NCI-H128 (cell line): ENCODE measurements around the gene NGEF.
"Not testable (repeated sequence)": the region's sequence is repeated elsewhere in the genome, so short reads cannot be mapped to it uniquely, and the experiment has no call there.

Source experiments
- DNase-seq: peaks from one replicate; lab custom pipeline; 2025; ENCODE audit not compliant: unreplicated experiment; lab: John Stamatoyannopoulos, UW

NGEF gene

GRCh38 chr2:232931636-232932035, 81.4 kb downstream of the NGEF start:
- no peak for DNase-seq

GRCh38 chr2:232930059-232930400, 83.0 kb downstream of the NGEF start:
- no peak for DNase-seq

DNA sequence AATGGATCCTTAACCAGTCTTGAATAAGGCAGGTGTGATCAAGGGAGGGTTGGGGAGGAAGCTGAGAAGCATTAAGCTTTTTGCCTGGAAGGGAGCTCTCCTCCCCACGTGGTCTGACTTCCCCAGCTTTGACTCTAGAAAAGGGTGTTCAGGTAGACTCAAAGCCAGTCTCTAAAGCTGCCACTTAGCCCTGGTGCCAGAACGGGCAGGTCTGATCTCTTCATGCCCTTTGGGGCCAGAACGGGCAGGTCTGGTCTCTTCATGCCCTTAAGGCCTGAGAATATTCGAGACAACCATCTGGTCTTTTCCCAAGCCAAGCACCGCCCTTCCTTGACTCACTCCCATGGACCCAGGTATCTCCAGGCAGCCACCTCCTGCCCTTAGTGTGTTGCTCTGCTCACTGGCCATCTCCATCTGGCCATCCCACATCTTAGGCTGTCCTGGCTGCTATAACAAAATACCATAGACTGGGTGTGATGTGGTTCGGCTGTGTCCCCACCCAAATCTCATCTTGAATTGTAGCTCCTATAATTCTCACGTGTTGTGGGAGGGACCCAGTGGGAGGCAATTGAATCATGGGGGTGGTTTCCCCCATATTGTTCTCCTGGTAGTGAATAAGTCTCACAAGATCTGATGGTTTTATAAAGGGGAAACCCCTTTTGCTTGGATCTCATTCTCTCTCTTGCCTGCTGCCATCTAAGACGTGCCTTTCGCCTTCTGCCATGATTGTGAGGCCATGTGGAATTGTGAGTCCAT, 83.6 kb downstream of the NGEF start:
- DNase-seq, result no peak

- no peak for DNase-seq
These were observed 84.3 kb downstream of the NGEF start for GRCh38 chr2:232928551-232929302.

- DNase-seq, result no peak
These were observed 85.1 kb downstream of the NGEF start for GRCh38 chr2:232927793-232928550.

DNA sequence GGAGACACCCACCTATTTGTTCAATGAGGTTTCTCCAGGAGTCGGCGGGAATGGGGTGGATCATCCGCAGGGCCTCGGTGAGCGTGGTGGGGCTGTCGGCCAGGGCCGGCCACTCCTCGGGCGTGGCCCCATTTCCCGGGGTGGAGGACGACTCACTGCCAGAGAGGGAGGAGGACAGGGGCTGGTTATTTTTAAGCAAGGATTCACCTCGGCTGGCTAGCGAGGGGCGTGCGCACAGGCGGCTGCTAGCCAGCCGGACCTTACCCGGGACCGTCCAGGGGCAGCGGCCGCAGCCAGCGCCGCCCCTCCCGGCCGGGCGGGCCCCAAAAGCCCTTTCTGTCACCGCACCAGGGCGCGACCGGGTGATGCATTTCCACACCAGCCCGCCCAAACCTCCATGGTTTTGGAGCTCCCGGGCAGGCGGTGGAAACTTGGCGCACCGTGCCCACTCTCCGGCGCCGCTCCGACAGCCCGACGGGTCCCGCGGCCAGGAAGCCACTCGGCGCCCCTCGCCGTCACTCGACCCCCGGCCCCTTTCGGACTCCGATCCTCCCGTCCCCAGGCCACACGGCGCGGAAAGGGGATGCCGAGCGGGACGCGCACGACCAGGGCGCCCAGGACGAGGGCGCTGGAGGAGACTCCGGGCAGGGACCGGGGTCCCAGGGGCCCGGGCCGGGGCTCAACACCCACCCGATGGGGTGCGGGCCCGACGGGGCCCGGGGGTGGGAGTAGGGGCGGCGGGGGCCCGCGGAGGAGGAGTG, 85.8 kb downstream of the NGEF start:
- DNase-seq, result no peak

DNA sequence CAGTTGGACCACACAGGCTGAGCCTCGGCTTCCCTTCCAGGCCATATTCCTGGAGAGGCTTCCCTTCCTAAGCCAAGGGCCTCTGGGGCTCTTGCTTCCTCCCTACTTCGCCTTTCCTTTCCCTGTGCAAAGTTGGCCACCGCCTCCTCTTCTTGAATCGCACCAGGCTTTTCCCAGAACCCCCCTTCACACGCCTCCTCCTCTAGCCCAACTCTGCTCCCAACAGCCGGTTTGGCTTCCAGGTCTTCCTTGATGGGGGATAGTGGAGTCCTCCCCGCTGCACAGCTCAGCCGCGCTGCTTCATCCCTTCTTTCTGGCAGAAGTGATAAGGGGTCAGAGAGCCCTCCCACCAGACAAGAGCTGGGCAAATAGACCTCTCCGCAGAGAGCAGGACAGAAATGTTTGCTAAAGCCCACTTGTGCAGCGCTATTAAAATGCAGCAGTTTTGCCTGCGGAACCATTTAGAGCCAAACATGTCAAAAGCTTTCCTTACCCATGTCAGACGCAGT, 86.6 kb downstream of the NGEF start:
- DNase-seq, result no peak

GRCh38 chr2:232925821-232926156, 87.3 kb downstream of the NGEF start:
- DNase-seq, result no peak

GRCh38 chr2:232925153-232925820, 87.8 kb downstream of the NGEF start:
- DNase-seq, result no peak

- no peak for DNase-seq
These were observed 88.6 kb downstream of the NGEF start for GRCh38 chr2:232924433-232924832.

GRCh38 chr2:232920760-232921159, 92.3 kb downstream of the NGEF start:
- no peak for DNase-seq

GRCh38 chr2:232920055-232920454, 93.0 kb downstream of the NGEF start:
- DNase-seq, result no peak

DNA sequence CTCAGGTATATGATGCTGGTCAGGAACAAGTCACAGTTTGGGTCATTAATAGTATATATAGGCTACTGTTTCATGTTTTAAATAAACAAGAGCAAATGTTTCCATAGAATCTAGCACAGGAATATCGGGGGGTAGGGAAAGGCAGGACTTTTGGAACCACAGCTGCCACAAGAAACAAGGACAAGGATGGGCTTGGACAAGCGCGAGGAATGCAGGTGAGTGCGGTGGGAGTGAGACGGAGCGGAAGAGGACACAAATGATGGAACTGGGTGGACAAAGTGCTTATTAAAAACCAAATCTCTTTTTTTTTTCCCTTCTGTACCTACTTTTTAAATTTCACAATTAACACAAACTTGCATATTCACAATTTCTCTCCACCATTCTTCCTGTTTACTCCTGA, 93.9 kb downstream of the NGEF start:
- DNase-seq, result no peak

DNA sequence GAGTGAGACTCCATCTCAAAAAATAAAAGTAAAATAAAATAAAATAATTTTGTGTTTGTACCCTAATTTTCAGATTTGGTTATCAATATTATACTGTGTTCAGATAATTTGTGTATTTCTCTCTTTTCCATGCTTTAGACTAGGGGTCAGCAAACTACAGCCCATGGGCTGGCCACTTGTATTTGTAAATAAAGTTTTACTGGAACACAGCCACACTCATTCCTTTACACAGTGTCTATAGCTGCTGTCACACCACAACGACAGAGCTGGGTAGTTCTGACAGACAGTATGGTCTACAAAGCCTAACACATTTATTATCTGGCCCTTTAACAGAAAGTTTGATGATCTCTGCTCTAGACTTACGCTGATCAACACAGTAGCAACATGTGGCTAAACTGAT, 99.2 kb downstream of the NGEF start:
- DNase-seq, result no peak

GRCh38 chr2:232911712-232912277, 101.3 kb downstream of the NGEF start:
- DNase-seq, result no peak

DNA sequence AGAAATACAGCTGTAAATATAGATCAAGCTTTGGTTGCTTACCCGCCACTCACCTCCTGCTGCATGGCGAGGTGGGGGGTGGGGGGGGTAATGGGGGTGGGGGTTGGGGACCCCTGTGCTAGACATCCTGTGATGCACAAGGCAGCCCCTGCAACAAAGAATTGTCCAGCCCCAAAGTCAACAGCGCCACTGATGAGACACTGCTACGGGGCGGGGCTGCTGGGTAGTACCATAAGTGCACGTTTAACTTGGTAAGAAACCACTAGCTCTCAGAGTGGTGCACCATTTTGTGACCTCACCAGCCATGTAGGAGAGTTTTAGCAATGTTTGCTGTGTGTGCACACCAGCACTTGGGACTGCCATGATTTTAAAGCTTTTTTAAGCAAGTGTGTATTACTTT, 102.7 kb downstream of the NGEF start:
- DNase-seq, result no peak

- no peak for DNase-seq
These were observed 104.4 kb downstream of the NGEF start for GRCh38 chr2:232908695-232909094.

GRCh38 chr2:232907718-232908085, 105.4 kb downstream of the NGEF start:
- DNase-seq, result not testable (repeated sequence)

GRCh38 chr2:232906867-232907717, 106.0 kb downstream of the NGEF start:
- not testable (repeated sequence) for DNase-seq
